AG04450 (cell line): ENCODE measurements around the gene BEAN1. TPM values are rescaled to one million over a fixed set of nuclear protein-coding genes. Genes with fewer than 3 reads are reported as not detected.

Source experiments
- CTCF ChIA-PET: fragments of 300-600, 350-600 bp; formaldehyde crosslinking; extraction: SDS; loops from one replicate; lab custom pipeline; 2022; ENCODE audit warnings: antibody characterized with exemption, inconsistent platforms; lab: Charles Lee
- POLR2A ChIA-PET: fragments of 350-600 bp; formaldehyde crosslinking; extraction: SDS; loops from one replicate; lab custom pipeline; 2021; ENCODE audit warnings: antibody characterized with exemption, inconsistent platforms; lab: Yijun Ruan, JAX
- DNase-seq: peaks from one replicate; pipeline ENCODE4 v3.0.0-alpha.2; 2011; ENCODE audit warnings: low read depth, low spot score
- H3K27ac ChIP-seq: one replicate; pipeline ENCODE4 v1.5.1; 2012; ENCODE audit warnings: low read depth, low read length, control low read depth
- H3K27me3 ChIP-seq: one replicate; pipeline ENCODE4 v1.6.0; 2012; ENCODE audit warnings: low read length; ENCODE audit not compliant: control insufficient read depth, insufficient read depth
- H3K4me3 ChIP-seq: 2 replicates; pipeline ENCODE4 v1.5.1; 2011; ENCODE audit warnings: mild to moderate bottlenecking, low read depth, low read length, control low read depth
- H3K9me3 ChIP-seq: 2 replicates; pipeline ENCODE4 v1.5.1; 2012; ENCODE audit warnings: low read length; ENCODE audit not compliant: control insufficient read depth, insufficient read depth
- CTCF ChIP-seq: IDR thresholded peaks from 2 replicates; pipeline ENCODE4 v1.5.1; 2011; ENCODE audit warnings: low read depth, low read length, control low read depth, inconsistent platforms
- polyA plus RNA-seq: library from polyadenylated mRNA; depleted of rRNA; stranded (reverse); fragments of >200 nt; gene quantifications from 2 replicates; pipeline ENCODE4 v1.2.3, GENCODE V29; 2011

BEAN1 gene
- polyA plus RNA-seq, 1 experiment = not detected

GRCh38 chr16:66390346-66391108 lies 36.6 kb upstream of the BEAN1 start:
- peaks cover 26% of the 10 kb centered on the region for H3K27me3 ChIP-seq
- no peak overlapping the region for H3K4me3 ChIP-seq
- POLR2A ChIA-PET = no interaction called here
- no peak for DNase-seq
- H3K9me3 ChIP-seq = no peaks in the 10 kb centered on the region
- H3K27ac ChIP-seq = no peak overlapping the region
- TF ChIP-seq CTCF = no peak
- CTCF ChIA-PET = interaction anchor here (1.3 to 3.5 kb wide), 2 partner anchors 15 kb away, joined by 4 to 24 read pairs; no protein-coding TSS in a partner anchor

- POLR2A ChIA-PET = no interaction called here
- Histone ChIP-seq H3K9me3 (no peaks in the 10 kb centered on the region), H3K4me3 (no peak overlapping the region), H3K27me3 (peaks cover 35% of the 10 kb centered on the region), H3K27ac (no peak overlapping the region)
- TF ChIP-seq CTCF = no peak
- CTCF ChIA-PET = interaction anchor here (3.5 kb wide), 1 partner anchor 13 kb away, joined by 24 read pairs; no protein-coding TSS in a partner anchor
- DNase-seq = no peak
Observed at GRCh38 chr16:66391726-66392670, 35.1 kb upstream of the BEAN1 start.

- no peak for DNase-seq
- no peak overlapping the region for H3K4me3 ChIP-seq
- ChIA-PET POLR2A (no interaction called here), CTCF (interaction anchor here (1.9 kb wide), 1 partner anchor 10 kb away, joined by 5 read pairs; no protein-coding TSS in a partner anchor)
- no peak for TF ChIP-seq CTCF
- H3K27ac ChIP-seq = no peak overlapping the region
- H3K27me3 ChIP-seq = peaks cover 22% of the 10 kb centered on the region
- H3K9me3 ChIP-seq = no peaks in the 10 kb centered on the region
Observed at GRCh38 chr16:66395806-66396555, 31.1 kb upstream of the BEAN1 start.

- H3K27ac ChIP-seq = no peak overlapping the region
- peaks cover 23% of the 10 kb centered on the region for H3K27me3 ChIP-seq
- ChIA-PET POLR2A (interaction anchor here (0.6 kb wide), 1 partner anchor 329 kb away, joined by 4 read pairs; no protein-coding TSS in a partner anchor), CTCF (no interaction called here)
- DNase-seq = no peak
- H3K9me3 ChIP-seq = no peaks in the 10 kb centered on the region
- TF ChIP-seq CTCF = no peak
- H3K4me3 ChIP-seq = no peak overlapping the region
Observed at GRCh38 chr16:66397736-66398433, 29.2 kb upstream of the BEAN1 start.
